GM21717 (cell line): ENCODE results near the gene SLC28A1.
"Not testable (repeated sequence)": the region's sequence is repeated elsewhere in the genome, so short reads cannot be mapped to it uniquely, and the experiment has no call there.

Experiments
- ATAC-seq: cut with Tn5 transposase; IDR thresholded peaks from one replicate; pipeline ENCODE4 v1.9.1; 2021; ENCODE audit warnings: mild to moderate bottlenecking, moderate library complexity; ENCODE audit not compliant: unreplicated experiment

The SLC28A1 gene

GRCh38 chr15:84862214-84862975, 22.1 kb upstream of the SLC28A1 start:
- ATAC-seq: no peak

GRCh38 chr15:84863565-84864443, 20.7 kb upstream of the SLC28A1 start:
- ATAC-seq: no peak

GRCh38 chr15:84864444-84864795, 20.0 kb upstream of the SLC28A1 start:
- ATAC-seq: no peak

GRCh38 chr15:84865074-84865569, 19.3 kb upstream of the SLC28A1 start:
- ATAC-seq: no peak

GRCh38 chr15:84868037-84868880, 16.2 kb upstream of the SLC28A1 start:
- no peak for ATAC-seq

- ATAC-seq: no peak
Observed at GRCh38 chr15:84869510-84869909, 15.0 kb upstream of the SLC28A1 start.

- ATAC-seq: no peak
Observed at GRCh38 chr15:84871428-84871985, 13.0 kb upstream of the SLC28A1 start.

- no peak for ATAC-seq
Observed at GRCh38 chr15:84872009-84872910, 12.2 kb upstream of the SLC28A1 start.

- ATAC-seq: no peak
Observed at GRCh38 chr15:84873997-84874396, 10.5 kb upstream of the SLC28A1 start.

- ATAC-seq: no peak
Observed at GRCh38 chr15:84874981-84875699, 9.3 kb upstream of the SLC28A1 start.

- no peak for ATAC-seq
Observed at GRCh38 chr15:84876269-84876668, 8.2 kb upstream of the SLC28A1 start.

GRCh38 chr15:84877701-84878100, 6.8 kb upstream of the SLC28A1 start:
- ATAC-seq: not testable (repeated sequence)

- ATAC-seq: no peak
Observed at GRCh38 chr15:84878504-84878903, 6.0 kb upstream of the SLC28A1 start.

GRCh38 chr15:84879088-84879780, 5.2 kb upstream of the SLC28A1 start:
- ATAC-seq: no peak

- no peak for ATAC-seq
Observed at GRCh38 chr15:84880007-84880406, 4.5 kb upstream of the SLC28A1 start.

GRCh38 chr15:84880822-84881519, 3.5 kb upstream of the SLC28A1 start:
- no peak for ATAC-seq

- ATAC-seq: no peak
Observed at GRCh38 chr15:84881520-84881830, 3.0 kb upstream of the SLC28A1 start.

- no peak for ATAC-seq
Observed at GRCh38 chr15:84883466-84883865, 996 bp upstream of the SLC28A1 start.
